Stimulated activated CD4-positive, alpha-beta T cell treated with anti-CD3 and anti-CD28 coated beads, TNF-alpha, amount 100 ng/mL, for 4 hours (primary cell): ENCODE data around the gene NUMB.

Experiments used
- DNase-seq, 3 experiments: peaks; one replicate each; pipeline ENCODE4 v3.0.0-alpha.2; 2020; ENCODE audit warnings: low read depth in 3 of 3

The NUMB gene

GRCh38 chr14:73232984-73233383, 225.4 kb downstream of the NUMB start:
- DNase-seq: no peak

GRCh38 chr14:73231981-73232851, 226.1 kb downstream of the NUMB start:
- DNase-seq: no peak

- DNase-seq: no peak
These were observed 228.3 kb downstream of the NUMB start for GRCh38 chr14:73230051-73230450.

- no peak for DNase-seq
These were observed 230.2 kb downstream of the NUMB start for GRCh38 chr14:73227812-73228781.

- no peak for DNase-seq
These were observed 232.8 kb downstream of the NUMB start for GRCh38 chr14:73225496-73225895.
